ENCODE measurements around the gene LIMS2.

The LIMS2 gene

GRCh38 chr2:127700527-127701192 lies 25.3 kb upstream of the LIMS2 start:
- TF ChIP-seq CTCF (IDR thresholded peaks at IDR 0.05; ENCODE audit: low read depth, low read length): no peak
- DNase-seq (ENCODE audit: extremely low read depth, low read depth): no peak

GRCh38 chr2:127698553-127699355 lies 23.4 kb upstream of the LIMS2 start:
- DNase-seq (ENCODE audit: extremely low read depth, low read depth): no peak
- TF ChIP-seq CTCF (IDR thresholded peaks at IDR 0.05; ENCODE audit: low read depth, low read length): no peak

GRCh38 chr2:127697482-127698180 lies 22.3 kb upstream of the LIMS2 start:
- TF ChIP-seq CTCF (IDR thresholded peaks at IDR 0.05; ENCODE audit: low read depth, low read length): no peak
- no peak for DNase-seq (ENCODE audit: extremely low read depth, low read depth)

- peak; percentile 50 for TF ChIP-seq CTCF (IDR thresholded peaks at IDR 0.05; ENCODE audit: low read depth, low read length)
Observed at GRCh38 chr2:127695491-127696472, 20.5 kb upstream of the LIMS2 start.

GRCh38 chr2:127694986-127695385 lies 19.7 kb upstream of the LIMS2 start:
- no peak for TF ChIP-seq CTCF (IDR thresholded peaks at IDR 0.05; ENCODE audit: low read depth, low read length)
- DNase-seq (ENCODE audit: extremely low read depth, low read depth): no peak

More at GRCh38 chr2:127695491-127696472, 20.5 kb upstream of the LIMS2 start:
- no peak for DNase-seq (ENCODE audit: extremely low read depth, low read depth)

GRCh38 chr2:127690696-127691095 lies 15.4 kb upstream of the LIMS2 start:
- DNase-seq (ENCODE audit: extremely low read depth, low read depth): no peak
- TF ChIP-seq CTCF (IDR thresholded peaks at IDR 0.05; ENCODE audit: low read depth, low read length): no peak

Measured in AG09319 (cell line).